SK-N-MC (cell line): ENCODE measurements around the gene PTPRR.

Experiments used
- DNase-seq: peaks from one replicate; pipeline ENCODE4 v3.0.0-alpha.2; 2011; ENCODE audit warnings: low read depth, low spot score
- H3K27ac ChIP-seq: fragments of 200-600 bp; sonication (generic); 2 replicates; pipeline ENCODE4 v1.5.1; 2016; ENCODE audit warnings: mixed run types
- H3K36me3 ChIP-seq: fragments of 200-600 bp; sonication (generic); 2 replicates; pipeline ENCODE4 v1.6.1; 2017; ENCODE audit warnings: antibody characterized with exemption, low read length, mixed read lengths; ENCODE audit not compliant: insufficient read depth
- H3K4me3 ChIP-seq: fragments of 200-600 bp; sonication (generic); 2 replicates; pipeline ENCODE4 v1.5.1; 2016
- H3K9ac ChIP-seq: fragments of 200-600 bp; sonication (generic); 2 replicates; pipeline ENCODE4 v1.8.0; 2017; ENCODE audit warnings: mixed run types, mixed read lengths; ENCODE audit not compliant: insufficient read length
- H3K9me3 ChIP-seq: fragments of 200-600 bp; sonication (generic); 2 replicates; pipeline ENCODE4 v1.6.1; 2017; ENCODE audit warnings: low read depth, mild to moderate bottlenecking, antibody characterized with exemption, low read length, moderate library complexity, mixed read lengths
- EZH2 ChIP-seq: fragments of 200-600 bp; sonication (generic); IDR thresholded peaks from one replicate; pipeline ENCODE4 v1.6.1; 2017; ENCODE audit warnings: antibody characterized with exemption
- FOXP2 ChIP-seq: optimal IDR thresholded peaks from 2 replicates; pipeline ENCODE3; 2011; ENCODE audit warnings: mild to moderate bottlenecking, moderate library complexity; ENCODE audit not compliant: insufficient read depth; ENCODE audit errors: extremely low read length, control extremely low read depth
- POLR2AphosphoS5 ChIP-seq: IDR thresholded peaks from 2 replicates; pipeline ENCODE4 v1.6.1; 2012; ENCODE audit warnings: mild to moderate bottlenecking, low read depth, low read length, borderline replicate concordance

The PTPRR gene

DNA sequence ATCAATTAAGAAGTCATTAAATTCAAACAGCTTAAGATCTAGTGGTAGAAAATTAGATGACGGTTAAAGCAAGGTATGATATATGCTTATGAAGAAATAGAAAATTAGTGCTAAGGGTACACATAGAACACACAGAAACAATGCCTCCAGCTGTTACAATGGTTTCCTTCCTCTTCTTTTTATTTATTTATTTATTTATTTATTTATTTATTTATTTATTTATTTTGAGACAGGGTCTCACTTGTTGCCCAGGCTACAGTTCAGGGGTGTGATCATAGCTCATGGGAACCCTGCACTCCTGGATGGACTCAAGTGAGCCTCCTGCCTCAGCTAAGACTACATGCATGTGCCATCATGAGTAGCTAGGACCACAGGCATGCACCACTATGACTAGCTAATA lies 34.9 kb upstream of the PTPRR start:
- Histone ChIP-seq H3K4me3 (no peak overlapping the region), H3K9me3 (no peaks in the 10 kb centered on the region), H3K27ac (no peak overlapping the region), H3K9ac (no peak overlapping the region), H3K36me3 (no peaks in the 10 kb centered on the region)
- DNase-seq: no peak
- TF ChIP-seq EZH2 (no peak), POLR2AphosphoS5 (no peak), FOXP2 (no peak)

DNA sequence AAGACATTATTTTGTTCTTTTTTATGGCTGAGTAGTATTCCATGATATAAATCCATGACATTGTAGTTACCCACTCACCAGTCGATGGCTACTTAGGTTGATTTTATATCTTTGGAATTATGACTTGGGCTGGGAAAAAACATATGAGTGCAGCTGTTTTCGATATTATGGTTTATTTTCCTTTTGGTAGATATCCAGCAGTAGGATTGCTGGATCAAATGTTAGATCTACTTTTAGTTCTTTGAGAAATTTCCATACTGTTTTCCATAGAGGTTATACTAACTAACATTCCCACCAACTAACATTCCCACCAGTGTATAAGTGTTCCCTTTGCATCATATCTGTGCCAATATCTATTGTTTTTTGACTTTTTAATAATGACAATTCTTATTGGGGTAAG lies 29.9 kb upstream of the PTPRR start:
- no peak overlapping the region for H3K9ac ChIP-seq

GRCh38 chr12:70948976-70949336 lies 28.4 kb upstream of the PTPRR start:
- H3K27ac ChIP-seq: no peak overlapping the region
- TF ChIP-seq POLR2AphosphoS5 (no peak), EZH2 (no peak), FOXP2 (no peak)
- no peaks in the 10 kb centered on the region for H3K36me3 ChIP-seq
- no peaks in the 10 kb centered on the region for H3K9me3 ChIP-seq
- no peak for DNase-seq
- no peak overlapping the region for H3K4me3 ChIP-seq
- H3K9ac ChIP-seq: no peak overlapping the region

More for the DNA sequence above, 29.9 kb upstream of the PTPRR start:
- Histone ChIP-seq H3K9me3 (no peaks in the 10 kb centered on the region), H3K4me3 (no peak overlapping the region), H3K36me3 (no peaks in the 10 kb centered on the region), H3K27ac (no peak overlapping the region)
- TF ChIP-seq EZH2 (no peak), POLR2AphosphoS5 (no peak), FOXP2 (no peak)
- no peak for DNase-seq

DNA sequence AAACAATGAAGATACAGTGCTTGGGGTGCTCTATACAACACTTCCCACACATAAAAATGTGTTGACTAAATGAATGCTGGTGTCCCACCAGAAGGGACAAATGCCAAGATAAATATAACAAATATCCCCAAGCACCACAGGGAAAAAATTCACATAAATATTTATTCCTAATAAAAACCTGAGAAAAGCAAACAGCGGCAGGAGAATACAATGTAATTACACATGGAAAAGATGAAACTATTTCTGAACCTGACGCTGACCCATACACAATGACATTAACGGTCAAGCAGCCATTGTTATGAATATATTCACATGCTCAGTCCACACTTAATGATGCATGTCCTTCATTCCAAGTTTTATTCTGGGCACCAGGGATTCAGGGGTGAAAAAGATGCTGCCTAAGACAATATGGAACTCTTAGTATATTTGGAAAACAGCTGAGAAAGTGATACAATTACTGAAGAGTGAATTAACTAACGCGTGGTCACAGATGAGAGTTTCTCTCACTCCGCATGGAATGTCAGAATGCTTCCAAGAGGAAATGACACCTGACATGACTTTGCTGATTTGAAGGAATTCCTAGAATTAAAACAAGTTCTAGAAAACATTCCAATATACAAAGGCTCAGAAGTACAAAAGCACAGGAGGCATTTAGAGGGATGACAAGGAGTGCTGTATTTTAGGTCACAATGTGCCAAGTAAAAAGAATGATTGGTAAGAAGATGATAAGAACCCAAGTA lies 27.9 kb upstream of the PTPRR start:
- Histone ChIP-seq H3K9ac (no peak overlapping the region), H3K36me3 (no peaks in the 10 kb centered on the region), H3K27ac (no peak overlapping the region), H3K4me3 (no peak overlapping the region), H3K9me3 (no peaks in the 10 kb centered on the region)
- TF ChIP-seq EZH2 (no peak), FOXP2 (no peak), POLR2AphosphoS5 (no peak)
- DNase-seq: no peak

- no peak overlapping the region for H3K9ac ChIP-seq
- H3K9me3 ChIP-seq: no peaks in the 10 kb centered on the region
- H3K36me3 ChIP-seq: no peaks in the 10 kb centered on the region
- H3K4me3 ChIP-seq: no peak overlapping the region
- no peak for DNase-seq
- TF ChIP-seq POLR2AphosphoS5: no peak
- no peak for TF ChIP-seq EZH2
- no peak for TF ChIP-seq FOXP2
- H3K27ac ChIP-seq: no peak overlapping the region
Measured at GRCh38 chr12:70936203-70936813, 15.8 kb upstream of the PTPRR start.

DNA sequence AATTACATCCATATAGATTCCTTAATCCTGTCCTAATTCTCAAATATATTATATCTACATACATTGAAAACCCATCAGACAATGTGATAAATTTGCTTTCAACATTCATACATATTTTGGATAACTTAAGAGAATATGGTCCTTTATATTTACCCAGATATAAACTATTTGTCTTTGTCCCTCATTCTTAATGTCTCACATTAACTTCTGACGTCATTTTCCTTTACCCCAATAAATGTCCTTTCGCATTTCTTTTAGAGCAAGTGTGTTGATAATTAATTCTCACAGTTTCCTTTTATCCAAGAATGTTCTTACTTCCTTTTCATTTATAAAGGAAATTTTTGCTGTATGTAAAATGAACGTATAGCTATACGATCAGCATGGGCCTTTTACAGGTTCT lies 12.6 kb upstream of the PTPRR start:
- Histone ChIP-seq H3K36me3 (no peaks in the 10 kb centered on the region), H3K27ac (no peak overlapping the region), H3K4me3 (no peak overlapping the region), H3K9me3 (no peaks in the 10 kb centered on the region), H3K9ac (no peak overlapping the region)
- no peak for TF ChIP-seq POLR2AphosphoS5
- TF ChIP-seq FOXP2: no peak
- TF ChIP-seq EZH2: no peak
- no peak for DNase-seq

- TF ChIP-seq FOXP2: no peak
- TF ChIP-seq POLR2AphosphoS5: no peak
- Histone ChIP-seq H3K27ac (no peak overlapping the region), H3K36me3 (no peaks in the 10 kb centered on the region), H3K9me3 (no peaks in the 10 kb centered on the region), H3K9ac (no peak overlapping the region), H3K4me3 (no peak overlapping the region)
- DNase-seq: no peak
Measured at GRCh38 chr12:70929029-70929428, 8.5 kb upstream of the PTPRR start.

DNA sequence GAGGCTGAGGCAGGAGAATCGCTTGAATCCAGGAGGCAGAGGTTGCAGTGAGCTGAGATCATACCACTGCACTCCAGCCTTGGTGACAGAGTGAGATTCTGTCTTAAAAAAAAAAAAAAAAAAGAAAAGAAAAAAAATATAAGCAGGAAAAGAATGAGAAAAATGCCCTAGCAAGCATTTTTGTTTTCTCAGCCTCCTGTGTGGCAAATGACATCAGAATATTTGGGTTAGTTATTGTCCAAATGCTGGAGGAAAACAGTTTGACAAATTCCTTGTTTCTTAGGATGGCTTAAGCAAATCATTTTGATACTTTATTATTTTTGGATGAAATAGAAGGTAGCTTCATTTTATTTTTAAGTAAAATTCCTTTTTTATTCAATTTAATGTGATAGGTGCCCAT lies 7.5 kb upstream of the PTPRR start:
- Histone ChIP-seq H3K9me3 (no peaks in the 10 kb centered on the region), H3K36me3 (no peaks in the 10 kb centered on the region), H3K9ac (no peak overlapping the region), H3K4me3 (no peak overlapping the region), H3K27ac (no peak overlapping the region)
- DNase-seq: no peak
- TF ChIP-seq EZH2: no peak
- no peak for TF ChIP-seq FOXP2
- no peak for TF ChIP-seq POLR2AphosphoS5

DNA sequence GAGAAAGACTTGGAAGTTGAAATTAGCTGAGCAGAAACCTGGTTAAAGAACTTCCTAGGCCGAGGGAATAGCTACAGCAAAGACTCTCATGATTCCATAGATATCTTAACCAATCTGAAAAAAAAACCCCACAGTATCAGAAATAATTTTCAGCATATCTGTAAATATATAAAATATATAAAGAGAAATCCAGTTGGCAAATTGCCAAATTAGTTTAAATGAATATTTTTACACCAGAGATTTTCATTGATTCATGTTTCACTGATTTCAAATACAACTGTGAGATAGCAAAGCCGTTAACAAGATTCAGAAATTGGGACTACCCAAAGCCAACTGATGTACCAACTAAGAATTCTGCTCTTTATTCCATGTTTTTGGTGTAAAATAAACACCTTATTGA lies 6.8 kb upstream of the PTPRR start:
- Histone ChIP-seq H3K36me3 (no peaks in the 10 kb centered on the region), H3K9ac (no peak overlapping the region), H3K4me3 (no peak overlapping the region), H3K27ac (no peak overlapping the region), H3K9me3 (no peaks in the 10 kb centered on the region)
- TF ChIP-seq EZH2: no peak
- no peak for TF ChIP-seq FOXP2
- TF ChIP-seq POLR2AphosphoS5: no peak
- no peak for DNase-seq
